Activated naive CD4-positive, alpha-beta T cell treated with anti-CD3 and anti-CD28 coated beads, Interleukin-2, amount 50 U/mL, for 16 hours (primary cell): ENCODE measurements around the gene ADAMTS14.

Experiments used
- DNase-seq: peaks from one replicate; pipeline ENCODE4 v3.0.0-alpha.2; 2020

ADAMTS14 gene

DNA sequence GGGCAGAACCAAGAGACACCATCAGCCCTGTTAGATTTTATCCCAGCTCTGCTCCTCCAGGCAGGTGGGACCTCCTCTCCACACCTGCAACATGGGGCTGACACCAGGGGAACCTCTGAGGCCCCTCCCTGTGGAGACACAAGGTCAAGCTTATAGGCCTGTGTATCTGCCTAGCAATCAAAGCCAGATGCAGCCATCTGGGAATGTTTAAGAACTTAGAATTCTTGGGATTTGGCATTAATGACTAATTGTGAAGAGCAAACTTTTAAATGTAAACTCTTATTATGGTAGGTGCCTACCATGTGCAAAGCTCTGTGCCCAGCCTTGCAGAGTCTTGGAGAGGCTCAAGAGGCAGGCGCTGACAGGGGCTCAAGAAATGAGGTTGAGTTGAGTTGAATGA is 60.7 kb downstream of the ADAMTS14 start:
- no peak for DNase-seq

- DNase-seq = no peak
These were observed 62.9 kb downstream of the ADAMTS14 start for GRCh38 chr10:70735161-70735560.

DNA sequence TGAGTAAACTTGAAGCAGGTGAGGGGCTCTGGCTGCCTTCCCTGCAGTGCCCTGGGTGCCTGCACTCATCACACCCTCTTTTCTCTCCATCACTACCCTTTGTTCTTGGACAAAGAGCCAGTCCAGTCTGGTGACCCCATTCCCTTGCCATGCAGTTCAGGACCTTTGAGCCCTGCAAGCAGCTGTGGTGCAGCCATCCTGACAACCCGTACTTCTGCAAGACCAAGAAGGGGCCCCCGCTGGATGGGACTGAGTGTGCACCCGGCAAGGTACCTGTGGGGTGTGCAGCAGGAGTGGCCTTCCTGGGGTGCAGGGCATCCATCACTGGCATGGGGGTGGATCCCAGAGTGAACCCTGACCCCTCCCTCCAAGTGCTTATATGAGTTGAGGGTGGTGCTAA is 64.2 kb downstream of the ADAMTS14 start:
- DNase-seq = no peak

- no peak for DNase-seq
These were observed 64.9 kb downstream of the ADAMTS14 start for GRCh38 chr10:70737250-70737649.

DNA sequence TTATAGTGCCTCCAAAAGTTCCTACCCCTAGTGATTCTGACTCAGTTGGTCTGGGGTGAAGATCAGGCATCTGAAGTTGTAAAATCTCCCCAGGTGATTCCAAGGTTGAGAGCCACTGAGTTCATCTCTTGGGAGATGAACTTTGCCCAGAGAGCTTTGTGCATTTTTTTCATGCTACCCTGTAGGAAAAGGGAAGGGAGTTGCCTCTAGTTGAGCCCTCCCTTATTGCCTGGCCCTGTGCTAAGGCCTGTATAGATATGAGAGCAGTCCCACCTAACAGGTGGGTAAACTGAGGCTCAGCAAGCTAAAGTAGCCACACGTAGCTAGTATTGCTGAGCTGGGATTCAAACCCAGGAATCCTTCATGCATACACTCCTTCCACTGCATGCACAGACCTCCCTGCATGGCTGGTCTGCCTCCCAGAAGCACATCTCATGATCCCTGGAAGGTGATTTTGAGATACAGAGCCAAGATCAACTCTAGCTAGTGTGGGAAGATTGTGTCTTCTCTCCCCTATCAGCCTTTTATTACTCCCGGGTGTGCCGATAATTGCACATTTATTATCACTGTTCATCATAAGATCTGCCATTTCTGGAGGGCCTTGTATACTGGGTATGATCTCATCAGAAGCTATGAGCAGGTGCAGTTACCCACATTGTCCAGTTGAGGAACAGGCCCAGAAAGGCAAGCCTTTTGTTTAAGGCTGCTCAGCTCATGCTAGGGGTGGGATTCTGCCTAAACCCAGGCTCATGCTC is 65.9 kb downstream of the ADAMTS14 start:
- DNase-seq = no peak

- no peak for DNase-seq
These were observed 66.4 kb downstream of the ADAMTS14 start for GRCh38 chr10:70738761-70739121.

- DNase-seq = no peak
These were observed 68.3 kb downstream of the ADAMTS14 start for GRCh38 chr10:70740406-70741288.

DNA sequence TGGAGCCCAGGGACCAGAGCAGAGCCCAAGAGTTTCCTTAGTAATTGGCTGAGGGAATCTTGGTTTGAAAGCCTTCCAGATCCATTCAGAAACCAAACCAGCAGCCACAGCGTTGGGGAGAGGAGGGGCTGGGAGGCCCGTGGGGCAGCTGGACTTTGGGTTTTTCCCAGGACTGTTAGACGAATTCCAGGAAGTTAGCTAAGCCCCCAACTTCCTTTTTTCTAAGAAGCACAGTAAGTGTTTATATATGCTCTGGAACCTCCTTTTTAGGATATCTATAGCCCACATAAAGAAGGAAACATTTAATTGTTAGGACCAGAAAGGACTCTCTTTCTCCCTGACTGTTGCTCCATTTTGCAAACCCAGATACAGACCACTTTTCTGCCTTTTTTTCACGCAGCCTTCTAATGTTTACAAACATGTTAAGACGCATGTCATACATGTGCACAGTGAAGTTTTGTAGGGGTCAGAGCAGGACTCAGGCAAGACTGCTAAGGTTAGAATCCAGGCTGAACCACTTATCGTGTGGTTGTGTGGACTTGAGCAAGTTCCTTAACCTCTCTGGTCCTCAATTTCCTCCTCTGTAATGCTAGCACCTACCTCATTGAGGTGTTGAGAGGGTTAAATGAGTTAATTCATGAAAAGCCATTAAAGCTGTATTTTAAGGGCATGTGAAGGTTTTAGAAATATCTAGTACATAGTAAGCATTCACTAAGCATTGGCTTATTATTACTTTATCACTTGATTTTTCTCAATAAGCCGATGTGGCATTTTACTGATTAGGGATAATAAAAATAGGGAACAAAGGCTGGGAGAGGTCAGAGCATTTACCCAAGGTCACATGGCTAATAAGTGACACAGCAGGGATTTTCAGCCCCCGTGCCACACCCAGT is 70.5 kb downstream of the ADAMTS14 start:
- no peak for DNase-seq

DNA sequence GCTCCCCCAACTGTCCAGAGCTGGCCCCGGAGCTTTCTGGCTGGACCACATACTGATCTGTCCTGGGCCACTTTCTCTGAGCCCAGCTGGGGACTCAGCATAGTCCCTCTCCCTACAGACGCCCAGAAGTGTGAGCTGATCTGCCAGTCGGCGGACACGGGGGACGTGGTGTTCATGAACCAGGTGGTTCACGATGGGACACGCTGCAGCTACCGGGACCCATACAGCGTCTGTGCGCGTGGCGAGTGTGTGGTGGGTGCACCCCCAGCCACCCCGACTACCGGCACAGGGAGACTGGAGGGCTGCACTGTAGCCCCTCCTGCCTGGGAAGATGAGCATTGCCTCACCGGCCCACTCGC is 71.1 kb downstream of the ADAMTS14 start:
- no peak for DNase-seq

GRCh38 chr10:70743879-70744278 is 71.6 kb downstream of the ADAMTS14 start:
- no peak for DNase-seq

DNA sequence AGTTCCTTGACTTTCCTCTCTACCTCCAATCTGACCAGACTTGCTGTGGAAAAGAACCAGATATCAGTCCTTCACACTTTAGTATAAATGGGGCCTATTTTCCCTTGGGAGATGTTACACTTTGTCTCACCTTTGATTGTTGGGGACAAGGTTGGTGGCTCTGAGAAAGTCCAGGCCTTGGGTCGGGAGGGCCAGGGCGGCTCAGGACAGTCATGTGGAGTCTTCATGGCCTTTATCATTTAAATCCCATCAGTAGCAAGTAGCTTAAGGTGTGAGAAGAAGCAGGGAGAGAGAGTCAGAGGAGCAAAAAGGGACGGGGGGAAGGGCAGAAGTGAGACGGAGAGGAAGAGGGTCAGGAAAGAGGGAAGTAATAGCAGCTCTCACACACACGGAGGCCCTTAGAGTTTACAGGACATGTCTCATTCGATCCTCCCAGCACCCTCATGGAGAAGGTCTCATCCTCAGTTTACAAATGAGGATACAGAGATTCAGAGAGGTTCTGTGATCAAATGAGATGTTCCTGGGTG is 72.4 kb downstream of the ADAMTS14 start:
- DNase-seq = no peak

- no peak for DNase-seq
These were observed 73.2 kb downstream of the ADAMTS14 start for GRCh38 chr10:70745555-70745954.

DNA sequence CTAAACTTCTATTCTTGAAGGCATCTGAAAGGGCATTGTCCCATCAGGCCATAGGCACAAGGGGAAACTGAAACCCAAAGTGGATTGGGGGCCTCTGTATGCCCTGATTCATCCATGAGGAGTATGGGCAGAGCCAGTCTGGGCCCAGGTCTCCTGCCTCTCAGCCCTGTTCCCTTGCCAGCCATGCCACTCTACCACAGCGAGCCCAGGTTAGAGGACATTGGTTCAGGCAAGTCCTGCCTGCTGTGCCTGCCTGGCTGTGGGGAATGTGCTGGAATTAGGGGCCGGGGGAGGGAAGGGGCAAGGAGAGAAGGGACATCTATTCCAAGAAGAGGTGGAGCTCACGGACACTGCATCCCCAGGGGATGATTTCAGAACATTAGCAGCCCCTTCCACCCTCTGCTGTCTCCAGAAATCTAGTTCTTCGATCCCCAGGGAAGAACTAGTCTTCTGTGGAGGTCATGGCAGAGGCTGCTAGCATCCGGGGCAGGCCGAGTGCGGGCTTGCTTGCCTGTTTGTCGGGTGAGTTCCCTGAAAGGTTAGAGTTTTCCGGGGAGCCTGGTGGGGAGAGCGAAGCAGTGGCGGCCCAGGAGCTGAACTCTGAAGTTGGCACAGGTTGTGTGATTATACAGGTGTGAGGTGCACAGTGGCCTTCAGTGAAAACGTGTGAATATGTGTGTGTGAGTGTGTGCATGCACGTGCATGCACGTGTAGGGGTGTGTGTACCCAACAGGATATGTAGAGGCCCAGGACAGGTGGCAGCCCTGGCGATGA is 75.1 kb downstream of the ADAMTS14 start:
- DNase-seq = no peak

GRCh38 chr10:70748305-70748704 is 76.0 kb downstream of the ADAMTS14 start:
- no peak for DNase-seq

DNA sequence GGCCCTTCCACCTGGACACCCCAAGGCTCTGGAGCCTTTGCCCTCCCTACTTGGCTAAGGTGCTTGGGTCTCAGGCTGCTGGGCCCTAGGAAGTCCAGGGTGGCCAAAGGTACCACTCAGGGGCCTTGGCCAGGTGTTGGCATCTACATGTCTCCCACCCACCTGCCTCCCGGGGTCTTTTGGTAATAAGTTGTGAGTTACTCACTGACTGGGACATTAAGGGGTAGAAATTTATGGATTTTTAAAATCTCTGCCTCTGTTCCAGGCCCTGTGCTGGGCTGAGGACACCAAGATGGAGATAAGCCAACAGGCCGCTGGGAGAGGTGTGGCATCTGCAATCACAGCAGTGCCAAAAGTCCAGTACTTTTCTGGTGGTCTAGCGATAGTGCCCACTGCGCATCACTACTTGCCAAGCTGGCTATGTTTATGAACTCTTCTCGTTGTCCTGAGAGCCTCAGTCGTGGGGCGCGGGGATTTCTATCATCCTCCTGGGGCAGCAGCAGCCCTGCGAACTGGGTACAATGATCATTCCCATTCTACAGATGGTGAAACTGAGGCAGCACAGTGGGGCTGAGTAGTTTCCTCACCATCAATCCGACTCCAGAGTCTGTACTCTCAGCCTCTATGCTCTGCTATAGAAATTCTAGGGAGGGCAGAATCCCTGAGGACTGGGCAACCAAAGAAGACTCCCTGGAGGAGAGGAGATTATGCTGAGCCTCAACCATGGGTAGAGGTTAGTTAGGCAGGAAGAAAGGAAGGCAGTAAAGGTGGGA is 76.7 kb downstream of the ADAMTS14 start:
- DNase-seq = no peak

DNA sequence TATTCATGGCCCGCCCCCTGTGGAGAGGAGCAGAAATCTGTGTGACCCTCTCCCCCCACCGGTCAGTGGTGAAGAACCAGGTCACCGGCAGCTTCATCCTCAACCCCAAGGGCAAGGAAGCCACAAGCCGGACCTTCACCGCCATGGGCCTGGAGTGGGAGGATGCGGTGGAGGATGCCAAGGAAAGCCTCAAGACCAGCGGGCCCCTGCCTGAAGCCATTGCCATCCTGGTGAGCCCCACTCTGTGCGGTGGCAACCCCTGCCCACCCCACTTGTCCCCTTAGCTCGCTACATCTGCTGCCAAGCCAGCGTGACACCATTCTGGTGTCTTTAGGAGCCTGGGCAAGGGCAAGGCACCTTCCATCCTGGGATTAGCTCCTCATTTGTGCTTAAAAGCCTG is 77.5 kb downstream of the ADAMTS14 start:
- DNase-seq = no peak

GRCh38 chr10:70750156-70750703 is 77.9 kb downstream of the ADAMTS14 start:
- DNase-seq = no peak

GRCh38 chr10:70751356-70751755 is 79.0 kb downstream of the ADAMTS14 start:
- DNase-seq = no peak

- no peak for DNase-seq
These were observed 79.7 kb downstream of the ADAMTS14 start for GRCh38 chr10:70751991-70752390.

GRCh38 chr10:70752571-70752970 is 80.3 kb downstream of the ADAMTS14 start:
- DNase-seq = no peak

GRCh38 chr10:70753026-70753663 is 80.8 kb downstream of the ADAMTS14 start:
- DNase-seq = no peak
